DOHH2 (cell line): Measurements from ENCODE around the gene ASAP2.

Source experiments
- H3F3A ChIP-seq: fragments of 200-600 bp; sonication (generic), shearing (Covaris generic); 2 replicates; pipeline ENCODE4 v1.6.0; 2016; ENCODE audit warnings: antibody characterized with exemption, mild to moderate bottlenecking; ENCODE audit not compliant: control insufficient read depth, insufficient read depth
- H3K27ac ChIP-seq: fragments of 200-600 bp; sonication (generic); 2 replicates; pipeline ENCODE4 v1.5.1; 2014; ENCODE audit warnings: low read depth, mild to moderate bottlenecking, low read length, moderate library complexity
- H3K27me3 ChIP-seq: fragments of 200-600 bp; sonication (generic); 2 replicates; pipeline ENCODE4 v1.6.1; 2014; ENCODE audit warnings: mild to moderate bottlenecking, low read length, mixed read lengths; ENCODE audit not compliant: control insufficient read depth
- H3K36me3 ChIP-seq: fragments of 200-600 bp; sonication (generic); 2 replicates; pipeline ENCODE4 v1.6.1; 2014; ENCODE audit warnings: mild to moderate bottlenecking, low read length, moderate library complexity, mixed read lengths; ENCODE audit not compliant: control insufficient read depth
- H3K4me1 ChIP-seq: fragments of 200-600 bp; sonication (generic); 2 replicates; pipeline ENCODE4 v1.6.1; 2014; ENCODE audit warnings: mild to moderate bottlenecking, low read length, mixed read lengths; ENCODE audit not compliant: control insufficient read depth
- H3K4me2 ChIP-seq: fragments of 200-600 bp; sonication (generic); 2 replicates; pipeline ENCODE4 v1.6.0; 2014; ENCODE audit warnings: mild to moderate bottlenecking, low read length, moderate library complexity
- H3K4me3 ChIP-seq: fragments of 200-600 bp; sonication (generic); 2 replicates; pipeline ENCODE4 v1.5.1; 2014; ENCODE audit warnings: mild to moderate bottlenecking, low read length, mixed read lengths
- H3K79me2 ChIP-seq: fragments of 200-600 bp; sonication (generic); 2 replicates; pipeline ENCODE4 v1.6.1; 2014; ENCODE audit warnings: mild to moderate bottlenecking, low read length, mixed read lengths; ENCODE audit not compliant: control insufficient read depth
- H3K9me2 ChIP-seq: fragments of 200-600 bp; sonication (generic); replicated peaks from 2 replicates; pipeline ENCODE4 v1.6.1; 2014; ENCODE audit warnings: mild to moderate bottlenecking, low read length, mixed read lengths; ENCODE audit not compliant: control insufficient read depth
- H3K9me3 ChIP-seq: fragments of 200-600 bp; sonication (generic); 2 replicates; pipeline ENCODE4 v1.6.1; 2014; ENCODE audit warnings: antibody characterized with exemption, low read length, mixed read lengths; ENCODE audit not compliant: control insufficient read depth, insufficient read depth
- H4K20me1 ChIP-seq: fragments of 200-600 bp; sonication (generic); 2 replicates; pipeline ENCODE4 v1.6.0; 2014; ENCODE audit warnings: low read depth, mild to moderate bottlenecking, antibody characterized with exemption, low read length, moderate library complexity; ENCODE audit not compliant: control insufficient read depth, insufficient read depth
- EZH2phosphoT487 ChIP-seq: fragments of 200-600 bp; sonication (generic); IDR thresholded peaks from 2 replicates; pipeline ENCODE4 v1.6.1; 2017; ENCODE audit warnings: borderline replicate concordance, mild to moderate bottlenecking, antibody characterized with exemption, low read length, moderate library complexity, mixed read lengths
- TF ChIP-seq, protein P1 (sequence below): fragments of 200-600 bp; sonication (generic); IDR thresholded peaks from one replicate; pipeline ENCODE4 v1.5.1; 2014; ENCODE audit warnings: antibody characterized with exemption, mild to moderate bottlenecking, low read depth, low read length; ENCODE audit not compliant: poor library complexity, severe bottlenecking

Gene ASAP2

DNA sequence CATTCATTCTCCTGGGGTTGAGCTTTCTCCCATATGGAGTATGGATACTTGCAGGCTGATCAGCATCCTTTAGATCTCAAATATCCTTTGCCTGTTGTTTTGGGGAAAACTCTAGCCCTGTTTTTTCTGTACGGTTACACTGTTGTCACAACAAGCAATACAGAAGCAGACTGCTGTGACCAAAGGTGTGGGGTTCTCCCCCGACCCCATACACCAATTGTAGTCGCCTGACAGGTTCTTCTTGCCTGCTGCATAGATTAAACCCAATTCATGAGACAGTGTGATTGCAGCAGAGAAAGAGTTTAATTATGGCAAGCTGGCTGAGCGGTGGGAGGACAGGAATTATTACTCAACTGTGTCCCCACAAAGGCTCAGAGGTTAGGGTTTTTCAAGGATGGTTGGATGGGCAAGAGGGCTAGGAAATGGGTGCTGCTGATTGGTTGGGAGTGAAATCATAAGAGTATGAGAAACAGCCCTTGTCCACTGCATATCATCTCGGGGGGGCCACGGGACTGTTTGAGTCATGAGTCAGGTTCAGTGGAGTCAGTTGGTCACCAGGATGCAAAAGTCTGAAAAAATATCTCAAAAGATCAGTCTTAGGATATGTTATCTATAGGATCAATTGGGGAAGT, 176.1 kb downstream of the ASAP2 start:
- Histone ChIP-seq H3K27me3 (peaks cover under 1% of the 10 kb centered on the region; the same call in 1 of the 2 replicates), H3K4me1 (no peaks in the 10 kb centered on the region), H3K79me2 (no peaks in the 10 kb centered on the region), H3K27ac (no peak overlapping the region), H3K4me3 (no peak overlapping the region), H3K9me3 (no peaks in the 10 kb centered on the region), H3K4me2 (no peak overlapping the region), H3K36me3 (no peaks in the 10 kb centered on the region), H4K20me1 (no peaks in the 10 kb centered on the region), H3F3A (no peaks in the 10 kb centered on the region), H3K9me2 (no peaks in the 10 kb centered on the region)
- TF ChIP-seq, protein P1, sequence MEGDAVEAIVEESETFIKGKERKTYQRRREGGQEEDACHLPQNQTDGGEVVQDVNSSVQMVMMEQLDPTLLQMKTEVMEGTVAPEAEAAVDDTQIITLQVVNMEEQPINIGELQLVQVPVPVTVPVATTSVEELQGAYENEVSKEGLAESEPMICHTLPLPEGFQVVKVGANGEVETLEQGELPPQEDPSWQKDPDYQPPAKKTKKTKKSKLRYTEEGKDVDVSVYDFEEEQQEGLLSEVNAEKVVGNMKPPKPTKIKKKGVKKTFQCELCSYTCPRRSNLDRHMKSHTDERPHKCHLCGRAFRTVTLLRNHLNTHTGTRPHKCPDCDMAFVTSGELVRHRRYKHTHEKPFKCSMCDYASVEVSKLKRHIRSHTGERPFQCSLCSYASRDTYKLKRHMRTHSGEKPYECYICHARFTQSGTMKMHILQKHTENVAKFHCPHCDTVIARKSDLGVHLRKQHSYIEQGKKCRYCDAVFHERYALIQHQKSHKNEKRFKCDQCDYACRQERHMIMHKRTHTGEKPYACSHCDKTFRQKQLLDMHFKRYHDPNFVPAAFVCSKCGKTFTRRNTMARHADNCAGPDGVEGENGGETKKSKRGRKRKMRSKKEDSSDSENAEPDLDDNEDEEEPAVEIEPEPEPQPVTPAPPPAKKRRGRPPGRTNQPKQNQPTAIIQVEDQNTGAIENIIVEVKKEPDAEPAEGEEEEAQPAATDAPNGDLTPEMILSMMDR, result no peak
- no peak for TF ChIP-seq EZH2phosphoT487

DNA sequence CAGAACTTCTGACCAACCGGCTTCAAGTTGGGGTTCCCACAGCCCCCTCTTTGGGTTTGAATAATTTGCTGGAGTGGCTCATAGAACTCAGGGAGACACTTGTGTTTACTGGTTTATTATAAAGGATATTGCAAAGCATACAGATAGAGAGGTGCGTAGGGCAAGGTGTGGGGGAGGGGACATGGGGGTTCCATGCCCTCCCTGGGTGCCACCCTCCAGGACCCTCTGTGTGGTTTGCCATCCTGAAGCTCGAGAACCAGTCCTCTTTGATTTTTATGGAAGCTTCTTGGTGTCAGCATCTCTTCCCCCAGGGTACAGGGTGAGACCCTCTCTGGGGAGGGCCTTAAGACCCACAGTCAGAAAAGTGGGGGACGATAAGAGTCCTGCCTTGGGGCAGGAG, 177.9 kb downstream of the ASAP2 start:
- no peak overlapping the region for H3K27ac ChIP-seq
- TF ChIP-seq, protein P1, result no peak
- no peak overlapping the region for H3K4me3 ChIP-seq
- H3K27me3 ChIP-seq, result no peaks in the 10 kb centered on the region
- no peaks in the 10 kb centered on the region for H4K20me1 ChIP-seq
- H3K36me3 ChIP-seq, result no peaks in the 10 kb centered on the region
- no peaks in the 10 kb centered on the region for H3K79me2 ChIP-seq
- no peaks in the 10 kb centered on the region for H3F3A ChIP-seq
- no peaks in the 10 kb centered on the region for H3K9me3 ChIP-seq
- no peaks in the 10 kb centered on the region for H3K9me2 ChIP-seq
- no peaks in the 10 kb centered on the region for H3K4me1 ChIP-seq
- no peak overlapping the region for H3K4me2 ChIP-seq

DNA sequence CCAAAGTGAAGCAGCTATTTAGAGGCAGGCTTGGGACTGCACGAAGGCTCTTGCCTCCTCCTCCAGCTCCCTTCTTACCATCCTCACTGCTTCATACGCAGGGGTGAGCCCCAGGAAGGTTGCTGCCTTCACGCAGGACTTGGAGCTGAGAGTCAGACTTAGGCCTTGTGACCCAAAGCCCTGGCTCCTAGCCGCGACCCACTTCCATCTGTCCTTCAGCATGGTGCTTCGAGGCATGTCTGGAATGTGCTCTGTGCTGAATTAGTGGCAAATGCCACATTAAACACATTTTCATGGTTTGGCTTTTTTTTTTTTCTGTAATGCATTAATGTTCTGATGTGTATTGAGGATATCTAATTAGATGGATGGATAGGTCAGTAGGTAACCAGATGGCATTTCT, 179.2 kb downstream of the ASAP2 start:
- H3K36me3 ChIP-seq, result no peaks in the 10 kb centered on the region
- no peak overlapping the region for H3K4me2 ChIP-seq
- H3K4me1 ChIP-seq, result no peaks in the 10 kb centered on the region
- no peaks in the 10 kb centered on the region for H3K27me3 ChIP-seq
- H3K9me2 ChIP-seq, result no peaks in the 10 kb centered on the region
- no peaks in the 10 kb centered on the region for H3F3A ChIP-seq
- no peaks in the 10 kb centered on the region for H3K9me3 ChIP-seq
- H3K79me2 ChIP-seq, result no peaks in the 10 kb centered on the region
- no peaks in the 10 kb centered on the region for H4K20me1 ChIP-seq
- H3K4me3 ChIP-seq, result no peak overlapping the region
- TF ChIP-seq, protein P1, result no peak
- TF ChIP-seq EZH2phosphoT487, result no peak
- H3K27ac ChIP-seq, result no peak overlapping the region
